T-cell (primary cell): Measurements from ENCODE around the gene MICAL2. TPM values are rescaled to one million over a fixed set of nuclear protein-coding genes. Genes with fewer than 3 reads are reported as not detected.
A peak's percentile ranks its signal among the peaks of the same experiment; 100 is the strongest.

Experiments
- ATAC-seq, 4 experiments: fragments of 200-7000 bp in 3 of 4; fragments of 150-1000 bp in 1 of 4; cut with Tn5 transposase; replicated peaks in 1 of 4; 1 replicate in 3 of 4; 2 replicates in 1 of 4; pipeline ENCODE4 v1.10.0; 2021; ENCODE audit warnings: moderate library complexity in 3 of 4, mild to moderate bottlenecking in 2 of 4, moderate number of reproducible peaks in 1 of 4
- CTCF ChIA-PET, 2 donors: fragments of 300-600 bp; sonication (Branson Sonifier 250); formaldehyde crosslinking; loops; one replicate each; lab custom pipeline; 2022; ENCODE audit warnings: antibody characterized with exemption in 2 of 2; lab: Charles Lee
- POLR2A ChIA-PET, 2 donors: fragments of 300-600 bp; sonication (Branson Sonifier 250); formaldehyde crosslinking; loops; one replicate each; lab custom pipeline; 2022; ENCODE audit warnings: antibody characterized with exemption in 2 of 2; lab: Charles Lee
- DNase-seq, 35 experiments: peaks; one replicate each; pipeline versions ENCODE4 v3.0.0 to v3.0.0-alpha.2; 2013 to 2023
- H3K27ac ChIP-seq: one replicate; pipeline ENCODE4 v1.5.1; 2013; ENCODE audit warnings: low read length
- H3K27me3 ChIP-seq, 2 experiments: replicated peaks in 1 of 2; 1 replicate in 1 of 2; 2 replicates in 1 of 2; pipeline versions ENCODE4 v1.6.1 to v1.7.0; 2013; ENCODE audit warnings: low read length in 1 of 2, mixed read lengths in 1 of 2; ENCODE audit not compliant: control insufficient read depth in 2 of 2, insufficient read depth in 2 of 2; ENCODE audit errors: extremely low read depth in 1 of 2
- H3K36me3 ChIP-seq, 2 donors: 1 replicate in 1 of 2; 2 replicates in 1 of 2; pipeline versions ENCODE4 v1.6.1 to v1.7.0; 2013; ENCODE audit warnings: low read length in 1 of 2; ENCODE audit not compliant: control insufficient read depth in 2 of 2, insufficient read depth in 1 of 2; ENCODE audit errors: extremely low read depth in 1 of 2
- H3K4me1 ChIP-seq, 2 experiments: 1 replicate in 1 of 2; 2 replicates in 1 of 2; pipeline versions ENCODE4 v1.6.1 to v1.7.0; 2013; ENCODE audit warnings: low read length in 2 of 2, mixed read lengths in 1 of 2; ENCODE audit not compliant: insufficient read depth in 2 of 2, control insufficient read depth in 1 of 2; ENCODE audit errors: extremely low read depth in 1 of 2
- H3K4me3 ChIP-seq, 2 donors: 1 replicate in 1 of 2; 2 replicates in 1 of 2; pipeline versions ENCODE4 v1.5.1 to v1.7.0; 2013; ENCODE audit warnings: mild to moderate bottlenecking in 2 of 2, low read length in 1 of 2, moderate library complexity in 1 of 2; ENCODE audit not compliant: control insufficient read depth in 1 of 2; ENCODE audit errors: extremely low read depth in 1 of 2
- H3K9me3 ChIP-seq: 2 replicates; pipeline ENCODE4 v1.7.0; 2013
- H3K27ac Mint-ChIP-seq, 2 donors: one replicate each; pipeline ENCODE4 v1.8.0; 2020 to 2021; ENCODE audit warnings: mild to moderate bottlenecking in 2 of 2, mixed read lengths in 2 of 2
- H3K27me3 Mint-ChIP-seq, 2 donors: one replicate each; pipeline ENCODE4 v1.8.0; 2021 to 2022; ENCODE audit warnings: mixed read lengths in 2 of 2
- H3K36me3 Mint-ChIP-seq: one replicate; pipeline ENCODE4 v1.8.0; 2021; ENCODE audit warnings: mixed read lengths
- H3K4me1 Mint-ChIP-seq, 3 donors: one replicate each; pipeline ENCODE4 v1.8.0; 2020 to 2022; ENCODE audit warnings: mixed read lengths in 3 of 3, mild to moderate bottlenecking in 1 of 3
- H3K4me3 Mint-ChIP-seq, 3 donors: one replicate each; pipeline ENCODE4 v1.8.0; 2020 to 2022; ENCODE audit warnings: mild to moderate bottlenecking in 3 of 3, mixed read lengths in 3 of 3, moderate library complexity in 3 of 3
- H3K9me3 Mint-ChIP-seq, 3 donors: one replicate each; pipeline ENCODE4 v1.8.0; 2020 to 2022; ENCODE audit warnings: mixed read lengths in 3 of 3
- WGBS: methylation state at CpG from one replicate; pipeline ENCODE4 v1.1.5; 2013; ENCODE audit warnings: missing lambda C conversion rate; ENCODE audit not compliant: insufficient coverage; 5-methylcytosine and 5-hydroxymethylcytosine counted together
- total RNA-seq, 35 experiments: library from RNA in 6 of 35; stranded (reverse) in 6 of 35; fragments of 120-200 nt in 1 of 35; gene quantifications; one replicate each; pipeline versions ENCODE4 v1.2.1 to v1.2.4 and lab custom pipeline; 2013 to 2026

The MICAL2 gene
- total RNA-seq, 5 donors from 2014 or later (not counting 1 experiment from before 2014, with no cell fraction given), result 13.7 to 38.7 (median 22.9) TPM

DNA sequence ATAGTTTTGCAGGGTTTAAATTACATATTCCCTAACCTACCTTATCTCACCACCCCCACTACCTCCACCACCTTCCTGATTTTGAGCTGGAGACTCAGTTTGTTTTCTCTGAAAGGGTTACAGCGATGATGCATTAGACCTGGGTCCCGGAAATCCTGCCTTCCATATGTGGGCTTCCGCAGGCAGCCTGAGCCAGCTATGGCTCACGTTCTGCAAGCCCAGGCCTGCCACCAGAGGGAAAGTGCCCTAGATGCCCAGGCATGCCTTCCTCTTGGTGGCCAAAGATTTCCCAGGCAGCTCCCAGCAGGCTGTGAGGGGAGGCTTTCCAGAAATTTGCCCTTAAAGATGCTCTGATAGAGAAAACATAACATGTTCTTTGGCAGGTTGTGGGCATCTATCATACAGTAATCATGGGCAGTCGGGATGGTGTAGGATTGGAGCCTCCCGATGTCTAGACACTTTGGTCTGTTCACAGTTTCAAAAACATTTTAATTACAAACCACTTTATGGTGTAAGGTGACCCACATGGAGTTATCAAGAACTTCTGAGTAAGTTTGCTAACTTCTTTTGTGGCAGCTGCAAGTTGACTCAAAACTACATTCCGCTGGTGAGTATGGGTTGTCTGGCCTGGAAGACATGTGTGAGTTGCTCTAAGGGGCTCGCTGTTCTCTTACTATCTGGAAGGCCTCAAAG lies 79.3 kb downstream of the MICAL2 start:
- 74% methylated on average over 6 of the region's 8 CpGs for WGBS
- ATAC-seq (peak in 3 of 4 experiments; percentile 73 to 81 (median 76)), DNase-seq (peak in 33 of 35 experiments; percentile 6 to 63 (median 40))
- Mint-ChIP-seq H3K4me3 (peak overlapping the region; percentile 26 to 40 (median 31)), H3K4me1 (peaks cover 38 to 47% (median 41%) of the 10 kb centered on the region in 3 donors), H3K27ac (peak overlapping the region; percentile 58 to 79), H3K9me3 (no peaks in the 10 kb centered on the region), H3K27me3 (no peaks in the 10 kb centered on the region), H3K36me3 (no peaks in the 10 kb centered on the region)
- H3K4me1 ChIP-seq, result peaks cover 15 to 23% of the 10 kb centered on the region in 2 experiments
- H3K27me3 ChIP-seq, result no peaks in the 10 kb centered on the region
- no peaks in the 10 kb centered on the region for H3K36me3 ChIP-seq
- H3K9me3 ChIP-seq, result no peaks in the 10 kb centered on the region
- CTCF ChIA-PET, result interaction anchor here in 1 of 2 donors (1.7 kb wide), 1 partner anchor 46 kb away, joined by 6 read pairs; no protein-coding TSS in a partner anchor
- POLR2A ChIA-PET, result no interaction called here
- H3K4me3 ChIP-seq, result peak overlapping the region in 1 of 2 donors; percentile 6
- peak overlapping the region; percentile 17 for H3K27ac ChIP-seq

DNA sequence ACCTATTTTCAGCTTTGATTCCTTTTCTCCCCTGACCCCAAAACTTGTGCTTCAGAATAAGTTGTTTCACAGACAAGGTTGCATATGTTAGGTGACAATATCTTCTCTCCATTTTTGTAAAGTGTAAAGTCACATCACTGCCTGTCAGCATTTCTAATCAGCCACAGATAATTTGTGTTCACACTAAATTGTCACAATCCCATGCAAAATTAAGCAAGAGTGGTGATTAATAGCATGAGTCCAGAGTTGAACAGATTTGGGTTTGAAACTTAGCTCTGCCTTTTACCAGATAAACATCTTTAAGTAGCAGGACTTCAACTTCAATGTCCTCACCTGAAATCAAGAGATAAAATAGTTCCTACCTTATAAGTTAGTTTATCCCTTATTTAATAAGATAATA lies 80.1 kb downstream of the MICAL2 start:
- CTCF ChIA-PET, result interaction anchor here in 1 of 2 donors (1.7 kb wide), 1 partner anchor 46 kb away, joined by 6 read pairs; no protein-coding TSS in a partner anchor
- H3K4me3 Mint-ChIP-seq, result peak overlapping the region in 1 of 3 donors; percentile 31
- no peak for DNase-seq
- no peaks in the 10 kb centered on the region for H3K9me3 Mint-ChIP-seq
- no peaks in the 10 kb centered on the region for H3K36me3 ChIP-seq
- H3K36me3 Mint-ChIP-seq, result no peaks in the 10 kb centered on the region
- no peak for ATAC-seq
- POLR2A ChIA-PET, result interaction anchor here in 1 of 2 donors (0.6 kb wide), 1 partner anchor 70 kb away, joined by 3 read pairs; no protein-coding TSS in a partner anchor
- peaks cover 20 to 28% of the 10 kb centered on the region in 2 experiments for H3K4me1 ChIP-seq
- peaks cover 46 to 54% (median 50%) of the 10 kb centered on the region in 3 donors for H3K4me1 Mint-ChIP-seq
- H3K27ac Mint-ChIP-seq, result peak overlapping the region; percentile 58 to 79
- no peak overlapping the region for H3K27ac ChIP-seq
- H3K4me3 ChIP-seq, result no peak overlapping the region
- no peaks in the 10 kb centered on the region for H3K9me3 ChIP-seq
- H3K27me3 ChIP-seq, result no peaks in the 10 kb centered on the region
- no peaks in the 10 kb centered on the region for H3K27me3 Mint-ChIP-seq

DNA sequence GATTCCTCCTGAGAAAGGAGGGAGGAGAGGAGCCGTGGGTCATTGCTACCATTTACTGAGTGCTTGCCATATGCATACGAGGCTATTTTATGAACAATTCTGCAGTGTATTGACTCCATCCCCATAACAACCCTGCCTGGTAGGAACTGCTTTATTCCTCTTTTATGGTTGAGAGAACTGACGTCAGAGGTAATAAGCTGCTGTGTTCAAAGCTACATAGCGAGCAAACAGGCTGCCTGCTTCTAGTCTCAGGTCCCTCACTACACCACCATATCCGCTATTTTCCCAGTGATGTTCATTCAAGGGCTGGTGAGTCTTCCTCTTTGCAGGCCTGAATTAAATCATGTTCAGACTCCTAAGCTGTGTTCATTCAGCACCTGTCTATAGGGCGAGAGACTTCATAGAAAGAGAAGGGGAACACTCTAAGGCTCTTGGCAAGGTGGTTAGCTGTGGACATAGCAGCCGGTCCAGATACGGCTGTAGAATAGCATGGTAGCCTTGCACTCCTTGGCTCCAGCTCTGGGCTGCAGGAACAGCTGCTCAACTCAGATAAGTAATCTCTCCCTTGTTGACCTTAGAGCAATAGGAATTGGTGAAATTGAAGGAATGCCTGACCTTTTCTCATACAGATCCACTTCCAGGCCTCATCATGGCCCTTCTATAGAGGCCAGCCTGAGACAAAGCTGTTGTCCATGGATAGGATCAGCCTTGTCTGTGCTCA lies 82.6 kb downstream of the MICAL2 start:
- H3K27ac ChIP-seq, result no peak overlapping the region
- H3K4me3 ChIP-seq, result no peak overlapping the region
- Mint-ChIP-seq H3K4me3 (peak overlapping the region in 1 of 3 donors; percentile 0), H3K27ac (peak overlapping the region in 1 of 2 donors; percentile 70), H3K9me3 (no peaks in the 10 kb centered on the region), H3K36me3 (no peaks in the 10 kb centered on the region), H3K27me3 (no peaks in the 10 kb centered on the region), H3K4me1 (peaks cover 60 to 73% (median 66%) of the 10 kb centered on the region in 3 donors)
- H3K4me1 ChIP-seq, result peaks cover 34 to 51% of the 10 kb centered on the region in 2 experiments
- POLR2A ChIA-PET, result interaction anchor here in 1 of 2 donors (0.9 kb wide), 1 partner anchor 33 kb away, joined by 4 read pairs; no protein-coding TSS in a partner anchor
- no peaks in the 10 kb centered on the region for H3K9me3 ChIP-seq
- ATAC-seq (peak in 2 of 4 experiments; percentile 21 to 85), DNase-seq (peak in 21 of 35 experiments; percentile 13 to 71 (median 33))
- no peaks in the 10 kb centered on the region for H3K36me3 ChIP-seq
- CTCF ChIA-PET, result interaction anchor here (0.6 to 1.4 kb wide), 3 partner anchors 31 to 66 kb away, joined by 4 read pairs; no protein-coding TSS in a partner anchor
- WGBS, result 93% methylated on average over 3 of the region's 8 CpGs
- no peaks in the 10 kb centered on the region for H3K27me3 ChIP-seq

DNA sequence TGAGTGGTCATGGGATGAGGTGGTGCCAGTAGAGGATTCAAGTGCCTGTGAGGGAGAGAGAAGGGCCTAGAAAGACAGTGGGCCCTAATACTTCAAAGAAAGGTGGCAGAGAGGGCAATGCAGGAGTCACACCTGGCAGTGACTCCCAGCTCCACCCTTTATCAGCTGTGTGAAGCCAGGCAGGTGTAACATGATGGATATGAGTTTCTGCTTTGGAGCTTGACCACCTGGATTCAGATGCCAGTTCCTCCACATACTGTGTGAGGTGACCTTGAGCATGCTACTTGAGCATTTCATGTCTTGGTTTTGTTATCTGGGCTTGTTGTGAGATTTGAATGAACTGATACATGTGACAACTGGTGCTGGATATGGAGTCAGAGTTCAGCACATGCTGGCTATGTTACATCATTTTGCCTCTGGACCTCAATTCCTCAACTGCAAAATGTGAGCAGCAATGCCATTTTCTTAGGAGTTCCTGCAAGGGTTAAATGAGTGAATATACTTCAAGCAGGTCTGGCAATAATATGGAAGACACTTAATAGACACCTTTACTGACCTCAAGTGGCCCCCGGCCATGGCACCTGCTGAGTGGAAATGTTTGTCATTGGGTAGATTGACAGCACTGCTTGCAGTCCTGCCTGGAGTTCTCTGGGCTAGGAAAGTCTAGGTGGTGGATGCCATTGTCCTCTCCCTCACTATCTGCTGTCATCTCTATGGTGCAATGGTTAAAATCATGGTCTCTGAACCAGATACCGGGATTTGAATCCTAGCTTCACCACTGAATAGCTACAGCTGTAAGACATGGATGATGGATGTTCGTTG lies 83.3 kb downstream of the MICAL2 start:
- Mint-ChIP-seq H3K27me3 (no peaks in the 10 kb centered on the region), H3K27ac (peak overlapping the region; percentile 4 to 59)
- peaks cover 41 to 59% of the 10 kb centered on the region in 2 experiments for H3K4me1 ChIP-seq

DNA sequence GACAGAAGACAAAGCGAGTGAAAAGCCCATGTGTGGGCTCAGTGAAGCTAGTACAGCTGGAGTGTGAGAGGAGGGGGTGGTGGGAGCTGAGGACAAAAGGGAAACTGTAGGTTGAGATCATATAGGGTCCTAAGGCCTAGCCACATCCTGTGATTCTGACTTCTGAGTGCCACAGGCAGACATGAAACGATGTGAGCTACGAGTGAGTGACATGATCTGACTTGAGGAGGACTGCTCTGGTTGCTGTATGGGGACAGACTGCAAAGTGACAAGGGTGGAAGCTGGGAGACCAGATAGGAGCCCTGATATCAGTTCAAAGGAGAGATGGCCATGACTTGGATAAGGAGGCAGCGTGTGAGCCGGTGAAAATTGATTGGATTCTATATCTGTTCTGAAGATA lies 85.4 kb downstream of the MICAL2 start:
- peak overlapping the region; percentile 98 to 99 for H3K27ac Mint-ChIP-seq
- ChIA-PET CTCF (interaction anchor here in 1 of 2 donors (0.7 to 2.6 kb wide), 3 partner anchors 10 to 40 kb away, joined by 3 to 13 read pairs (median 3); no protein-coding TSS in a partner anchor), POLR2A (interaction anchor here in 1 of 2 donors (0.7 to 1.6 kb wide), 3 partner anchors 9 to 44 kb away, joined by 3 to 10 read pairs (median 4); no protein-coding TSS in a partner anchor)
- peaks cover 70 to 78% (median 77%) of the 10 kb centered on the region in 3 donors for H3K4me1 Mint-ChIP-seq
- Histone ChIP-seq H3K4me1 (peaks cover 52 to 72% of the 10 kb centered on the region in 2 experiments), H3K36me3 (no peaks in the 10 kb centered on the region), H3K27ac (peak overlapping the region; percentile 77), H3K27me3 (no peaks in the 10 kb centered on the region), H3K9me3 (no peaks in the 10 kb centered on the region), H3K4me3 (peak overlapping the region; percentile 45 to 55)
- DNase-seq (peak; percentile 25 to 79 (median 51)), ATAC-seq (peak; percentile 80 to 91 (median 90))
- peak overlapping the region; percentile 73 to 81 (median 80) for H3K4me3 Mint-ChIP-seq
- H3K36me3 Mint-ChIP-seq, result no peaks in the 10 kb centered on the region
- H3K9me3 Mint-ChIP-seq, result no peaks in the 10 kb centered on the region
- no peaks in the 10 kb centered on the region for H3K27me3 Mint-ChIP-seq
- 0% methylated on average over 3 of the region's 5 CpGs for WGBS

More for the DNA sequence above, 83.3 kb downstream of the MICAL2 start:
- H3K27me3 ChIP-seq, result no peaks in the 10 kb centered on the region
- H3K36me3 Mint-ChIP-seq, result no peaks in the 10 kb centered on the region
- ATAC-seq (no peak), DNase-seq (no peak)
- H3K9me3 ChIP-seq, result no peaks in the 10 kb centered on the region
- CTCF ChIA-PET, result interaction anchor here in 1 of 2 donors (0.6 to 1.4 kb wide), 3 partner anchors 42 to 88 kb away, joined by 3 to 4 read pairs (median 4); no protein-coding TSS in a partner anchor
- peaks cover 67 to 77% (median 74%) of the 10 kb centered on the region in 3 donors for H3K4me1 Mint-ChIP-seq
- WGBS, result 100% methylated on average over 1 of the region's 3 CpGs
- no peak overlapping the region for H3K4me3 ChIP-seq
- H3K36me3 ChIP-seq, result no peaks in the 10 kb centered on the region
- H3K4me3 Mint-ChIP-seq, result peak overlapping the region in 1 of 3 donors; percentile 0
- H3K9me3 Mint-ChIP-seq, result no peaks in the 10 kb centered on the region
- no peak overlapping the region for H3K27ac ChIP-seq
- POLR2A ChIA-PET, result interaction anchor here in 1 of 2 donors (0.9 kb wide), 1 partner anchor 32 kb away, joined by 4 read pairs; no protein-coding TSS in a partner anchor
